Body of pancreas (tissue), 4 donors: ENCODE results near the gene APOA5. TPM values are rescaled to one million over a fixed set of nuclear protein-coding genes. Genes with fewer than 3 reads are reported as not detected.

Experiments
- ATAC-seq: fragments of 150-250 bp; one replicate; pipeline ENCODE4 v1.9.1; 2016
- DNase-seq, 4 donors: peaks; one replicate each; pipeline ENCODE4 v3.0.0-alpha.2; 2019
- H3K27ac ChIP-seq, 4 donors: fragments of 200-600 bp; sonication (generic); 1 replicate in 3 of 4; 2 replicates in 1 of 4; pipeline versions ENCODE4 v1.5.1 to v1.6.1; 2016 to 2019; ENCODE audit warnings: mild to moderate bottlenecking in 1 of 4, mixed read lengths in 1 of 4, moderate library complexity in 1 of 4
- H3K27me3 ChIP-seq, 2 donors: fragments of 200-600 bp; sonication (generic); one replicate each; pipeline ENCODE4 v1.6.0; 2016; ENCODE audit warnings: mild to moderate bottlenecking in 1 of 2
- H3K36me3 ChIP-seq, 2 donors: fragments of 200-600 bp; sonication (generic); replicated peaks in 1 of 2; 2 replicates each; pipeline ENCODE4 v1.5.1; 2016; ENCODE audit warnings: low read depth in 2 of 2; ENCODE audit not compliant: insufficient read depth in 1 of 2
- H3K4me1 ChIP-seq: fragments of 200-600 bp; sonication (generic); one replicate; pipeline ENCODE4 v1.6.0; 2016
- H3K4me3 ChIP-seq, 2 donors: fragments of 200-600 bp; sonication (generic); 1 replicate in 1 of 2; 2 replicates in 1 of 2; pipeline ENCODE4 v1.5.1; 2016 to 2019
- H3K9me3 ChIP-seq, 3 donors: fragments of 200-600 bp; sonication (generic); 1 replicate in 2 of 3; 2 replicates in 1 of 3; pipeline ENCODE4 v1.5.1; 2016
- POLR2A ChIP-seq, 3 donors: fragments of 450-650 bp; IDR thresholded peaks; one replicate each; pipeline ENCODE4 v1.6.1; 2016; ENCODE audit warnings: antibody characterized with exemption in 3 of 3, mild to moderate bottlenecking in 2 of 3
- WGBS, 2 donors: methylation state at CpG; one replicate each; pipeline ENCODE4 v1.1.5; 2017; 5-methylcytosine and 5-hydroxymethylcytosine counted together
- intact Hi-C: fragments of 100-400 bp; cut with DNase I; formaldehyde crosslinking; loops from one replicate; pipeline ENCODE4 v1.15.1; 2023
- total RNA-seq, 2 donors: library from RNA; depleted of rRNA; stranded (reverse); fragments of >200 nt; gene quantifications; one replicate each; pipeline ENCODE4 v1.1.0, GENCODE V29; 2016
- TF ChIP-seq, protein P1 (sequence below), 7 experiments: fragments of 450-650 bp in 4 of 7; fragments of 200-600 bp in 3 of 7; sonication (generic) in 3 of 7; IDR thresholded peaks; one replicate each; pipeline ENCODE4 v1.5.1; 2016 to 2019; ENCODE audit warnings: antibody characterized with exemption in 7 of 7

Gene APOA5
- total RNA-seq, 2 donors from 2014 or later = 2.6 TPM; not detected in 1

DNA sequence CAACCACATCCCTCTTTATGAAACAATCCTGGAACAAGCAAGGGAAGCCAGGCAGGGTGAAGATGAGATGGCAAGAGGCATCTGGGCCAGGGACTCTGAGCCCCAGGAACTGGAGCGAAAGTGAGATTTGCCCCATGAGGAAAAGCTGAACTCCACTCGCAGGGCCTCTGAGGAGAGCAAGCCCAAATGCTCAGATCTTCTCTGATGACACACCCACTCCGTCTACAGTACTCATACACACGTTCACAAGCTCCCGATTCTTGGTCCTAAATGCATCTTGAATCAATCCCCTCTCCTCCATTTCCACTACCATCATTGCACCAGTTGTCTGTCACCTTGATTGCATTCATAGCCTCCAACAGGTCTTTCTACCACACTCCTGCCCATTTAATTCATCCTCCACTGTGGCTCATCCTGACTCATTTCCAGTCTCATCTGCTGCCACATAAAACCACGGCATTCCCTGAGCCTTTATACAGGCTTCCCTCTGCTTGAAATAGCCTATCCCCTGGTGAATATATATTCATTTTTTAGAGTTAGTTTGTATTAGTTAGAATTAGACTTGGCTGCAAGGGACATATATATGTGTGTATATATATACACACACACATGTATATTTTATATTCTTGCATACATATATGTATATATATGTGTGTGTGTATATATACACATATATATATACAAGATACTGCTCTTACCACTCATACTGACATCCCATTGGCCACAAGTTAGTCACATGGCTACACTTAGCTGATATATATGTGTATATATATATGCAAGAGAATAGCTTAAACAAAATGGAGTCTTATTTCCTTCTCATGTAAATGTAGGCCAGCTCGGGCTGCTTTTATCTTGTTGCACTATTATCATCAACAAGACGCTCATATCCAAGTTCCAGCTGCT is 1.4 kb upstream of the APOA5 start:
- no peaks in the 10 kb centered on the region for H3K27me3 ChIP-seq
- H3K4me1 ChIP-seq = peaks cover 43% of the 10 kb centered on the region
- H3K4me3 ChIP-seq = no peak overlapping the region
- H3K9me3 ChIP-seq = no peaks in the 10 kb centered on the region
- intact Hi-C loops = loop anchor here (5.0 to 10.0 kb wide), 2 partner anchors 44 to 312 kb away; partner anchors contain the start of gene APOA1
- WGBS, 2 donors = 56 to 68% methylated on average over 8 of the region's 8 CpGs
- DNase-seq (no peak), ATAC-seq (no peak)
- TF ChIP-seq, protein P1, sequence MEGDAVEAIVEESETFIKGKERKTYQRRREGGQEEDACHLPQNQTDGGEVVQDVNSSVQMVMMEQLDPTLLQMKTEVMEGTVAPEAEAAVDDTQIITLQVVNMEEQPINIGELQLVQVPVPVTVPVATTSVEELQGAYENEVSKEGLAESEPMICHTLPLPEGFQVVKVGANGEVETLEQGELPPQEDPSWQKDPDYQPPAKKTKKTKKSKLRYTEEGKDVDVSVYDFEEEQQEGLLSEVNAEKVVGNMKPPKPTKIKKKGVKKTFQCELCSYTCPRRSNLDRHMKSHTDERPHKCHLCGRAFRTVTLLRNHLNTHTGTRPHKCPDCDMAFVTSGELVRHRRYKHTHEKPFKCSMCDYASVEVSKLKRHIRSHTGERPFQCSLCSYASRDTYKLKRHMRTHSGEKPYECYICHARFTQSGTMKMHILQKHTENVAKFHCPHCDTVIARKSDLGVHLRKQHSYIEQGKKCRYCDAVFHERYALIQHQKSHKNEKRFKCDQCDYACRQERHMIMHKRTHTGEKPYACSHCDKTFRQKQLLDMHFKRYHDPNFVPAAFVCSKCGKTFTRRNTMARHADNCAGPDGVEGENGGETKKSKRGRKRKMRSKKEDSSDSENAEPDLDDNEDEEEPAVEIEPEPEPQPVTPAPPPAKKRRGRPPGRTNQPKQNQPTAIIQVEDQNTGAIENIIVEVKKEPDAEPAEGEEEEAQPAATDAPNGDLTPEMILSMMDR (IDR thresholded peaks at IDR 0.05) = no peak
- TF ChIP-seq POLR2A (IDR thresholded peaks at IDR 0.05) = no peak
- no peak overlapping the region for H3K27ac ChIP-seq
- H3K36me3 ChIP-seq = no peaks in the 10 kb centered on the region

DNA sequence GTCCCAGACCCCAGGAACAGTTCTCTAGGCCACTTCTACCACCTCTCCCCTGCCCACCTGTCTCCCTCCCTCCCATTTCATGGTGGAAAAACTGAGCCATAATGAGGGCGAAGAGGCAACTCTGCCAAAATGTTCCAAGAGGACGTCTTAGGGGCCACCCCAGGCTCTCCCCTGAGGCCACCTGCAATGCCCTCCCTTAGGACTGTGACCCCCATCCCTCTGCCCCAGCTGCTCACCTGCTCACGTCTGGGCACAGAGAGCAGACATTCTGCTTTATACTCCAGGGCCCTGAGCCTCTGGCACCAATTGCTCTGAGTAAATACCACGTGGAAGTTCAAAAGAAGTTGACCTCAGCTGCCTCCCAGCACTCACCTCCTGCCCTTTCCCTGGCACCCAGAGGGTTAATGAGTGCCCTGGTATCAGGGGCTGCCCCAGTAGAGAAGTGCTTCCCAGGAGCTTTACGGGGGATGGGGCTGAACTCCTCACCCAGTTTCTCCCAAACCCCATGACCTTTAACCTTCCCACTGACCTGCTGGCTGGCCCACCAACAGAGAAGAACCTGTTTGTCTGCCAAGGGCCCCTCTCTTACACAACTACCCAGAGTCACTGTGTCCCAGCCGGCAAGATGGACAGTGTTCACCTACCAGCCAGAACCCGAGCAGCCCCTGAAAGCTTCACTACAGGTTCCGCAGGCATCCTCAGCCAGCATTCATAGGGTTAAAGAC is 627 bp upstream of the APOA5 start:
- DNase-seq (no peak), ATAC-seq (no peak)
- Histone ChIP-seq H3K27me3 (no peaks in the 10 kb centered on the region), H3K4me1 (peaks cover 36% of the 10 kb centered on the region), H3K36me3 (no peaks in the 10 kb centered on the region), H3K4me3 (no peak overlapping the region), H3K27ac (no peak overlapping the region), H3K9me3 (no peaks in the 10 kb centered on the region)
- intact Hi-C loops = loop anchor here (5.0 to 10.0 kb wide), 2 partner anchors 45 to 312 kb away; partner anchors contain the start of gene APOA1
- 57 to 72% methylated on average over 7 to 8 of the region's 8 CpGs for WGBS, 2 donors
- TF ChIP-seq POLR2A (IDR thresholded peaks at IDR 0.05) = no peak
- TF ChIP-seq, protein P1 (IDR thresholded peaks at IDR 0.05) = no peak

DNA sequence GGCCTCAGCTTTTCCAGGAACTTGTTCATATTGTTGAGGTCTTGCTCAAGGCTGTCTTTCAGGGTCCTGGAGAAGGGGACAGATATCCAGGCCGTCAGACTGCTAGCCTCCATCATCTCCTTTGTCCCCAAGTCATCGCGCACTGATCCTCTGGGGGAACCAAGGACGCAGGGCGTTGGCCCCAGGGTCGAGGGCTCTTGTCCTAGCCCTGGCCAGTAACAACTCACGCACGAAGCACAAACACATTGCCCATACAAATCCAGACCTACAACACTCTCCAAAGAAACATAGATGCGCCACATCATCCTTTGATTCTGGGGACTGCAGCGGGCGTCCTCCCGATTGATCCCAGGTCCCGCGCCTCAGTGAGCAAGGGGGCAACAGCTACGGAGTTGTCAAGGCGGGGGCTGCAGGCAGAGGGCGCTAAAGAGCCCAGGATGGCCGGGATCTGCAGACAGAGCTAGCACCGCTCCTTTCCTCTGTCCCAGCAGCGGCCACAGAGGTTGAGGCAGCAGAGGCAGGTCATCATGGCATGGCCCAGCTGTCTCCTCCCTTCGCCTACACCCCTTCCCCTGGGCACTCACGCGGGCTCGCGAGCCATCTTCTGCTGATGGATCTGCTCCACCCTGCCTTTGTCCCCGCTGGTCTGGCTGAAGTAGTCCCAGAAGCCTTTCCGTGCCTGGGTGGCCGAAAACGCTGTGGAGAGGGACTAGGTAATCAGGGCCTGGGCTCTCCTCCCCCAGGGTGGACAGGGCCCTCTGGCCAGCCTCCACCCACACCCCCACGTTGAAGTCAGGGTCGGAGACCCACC is 472 bp downstream of the APOA5 start:
- peak; percentile 69 for ATAC-seq
- Histone ChIP-seq H3K27ac (no peak overlapping the region), H3K9me3 (no peaks in the 10 kb centered on the region), H3K4me1 (peaks cover 45% of the 10 kb centered on the region), H3K36me3 (no peaks in the 10 kb centered on the region), H3K27me3 (no peaks in the 10 kb centered on the region), H3K4me3 (no peak overlapping the region)
- TF ChIP-seq, protein P1 (IDR thresholded peaks at IDR 0.05) = peak; percentile 80 to 95 (median 90)
- no peak for TF ChIP-seq POLR2A (IDR thresholded peaks at IDR 0.05)
- DNase-seq = peak; percentile 80 to 84 (median 82)
- intact Hi-C loops = loop anchor here (5.0 to 10.0 kb wide), 2 partner anchors 46 to 314 kb away; partner anchors contain the start of gene APOA1
- WGBS, 2 donors = 22% methylated on average over 19 to 31 of the region's 31 CpGs

DNA sequence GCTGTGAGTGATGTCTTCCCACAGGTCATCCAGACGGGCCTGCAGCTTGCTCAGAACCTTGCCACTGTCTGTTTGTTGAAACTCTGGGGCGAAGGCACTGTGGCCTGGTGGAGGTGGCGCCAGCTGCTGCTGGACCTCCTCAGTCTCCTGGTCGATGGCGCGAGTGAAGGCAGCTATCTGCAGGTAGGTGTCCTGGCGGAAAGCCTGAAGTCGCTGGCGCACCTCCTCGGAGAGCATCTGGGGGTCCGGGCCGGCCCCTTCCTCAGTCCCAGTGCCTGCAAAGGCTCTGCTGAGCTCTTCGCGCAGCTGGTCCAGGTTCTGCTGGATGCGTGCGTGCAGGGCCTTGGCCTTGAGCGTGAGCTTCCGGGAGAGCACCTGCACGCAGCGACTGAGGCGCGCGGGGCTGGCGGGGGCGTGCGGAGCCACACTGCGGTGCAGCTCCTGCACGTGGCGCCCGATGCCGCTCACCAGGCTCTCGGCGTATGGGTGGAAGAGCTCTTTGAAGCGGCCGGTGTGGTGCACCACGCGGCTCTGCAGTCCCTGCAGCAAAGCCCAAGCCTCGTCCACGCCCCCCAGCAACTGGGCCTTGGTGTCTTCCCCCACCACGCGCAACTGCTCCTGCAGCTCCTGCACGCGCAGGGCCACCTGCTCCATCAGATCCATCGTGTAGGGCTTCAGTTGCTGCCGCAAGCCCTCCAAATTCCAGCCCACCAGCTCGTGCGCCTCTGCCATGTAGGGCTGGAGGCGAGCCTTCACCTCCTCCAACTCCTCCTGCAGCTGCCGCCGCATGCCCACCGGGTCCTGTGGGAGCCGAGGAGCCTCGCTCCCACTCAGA is 1.3 kb downstream of the APOA5 start:
- no peak overlapping the region for H3K4me3 ChIP-seq
- no peaks in the 10 kb centered on the region for H3K9me3 ChIP-seq
- DNase-seq (no peak), ATAC-seq (no peak)
- no peak overlapping the region for H3K27ac ChIP-seq
- WGBS, 2 donors = 64 to 74% methylated on average over 19 to 43 of the region's 53 CpGs
- intact Hi-C loops = loop anchor here (5.0 to 10.0 kb wide), 2 partner anchors 47 to 314 kb away; partner anchors contain the start of gene APOA1
- no peak for TF ChIP-seq POLR2A (IDR thresholded peaks at IDR 0.05)
- TF ChIP-seq, protein P1 (IDR thresholded peaks at IDR 0.05) = no peak
- H3K4me1 ChIP-seq = peaks cover 48% of the 10 kb centered on the region
- H3K27me3 ChIP-seq = no peaks in the 10 kb centered on the region
- peaks cover 0 to 3% of the 10 kb centered on the region in 2 donors for H3K36me3 ChIP-seq
